ENCODE results near the gene TSTD2. TPM values are rescaled to one million over a fixed set of nuclear protein-coding genes. Genes with fewer than 3 reads are reported as not detected.

Gene TSTD2
- total RNA-seq, 1 donor from 2014 or later, result 19.6 TPM

DNA sequence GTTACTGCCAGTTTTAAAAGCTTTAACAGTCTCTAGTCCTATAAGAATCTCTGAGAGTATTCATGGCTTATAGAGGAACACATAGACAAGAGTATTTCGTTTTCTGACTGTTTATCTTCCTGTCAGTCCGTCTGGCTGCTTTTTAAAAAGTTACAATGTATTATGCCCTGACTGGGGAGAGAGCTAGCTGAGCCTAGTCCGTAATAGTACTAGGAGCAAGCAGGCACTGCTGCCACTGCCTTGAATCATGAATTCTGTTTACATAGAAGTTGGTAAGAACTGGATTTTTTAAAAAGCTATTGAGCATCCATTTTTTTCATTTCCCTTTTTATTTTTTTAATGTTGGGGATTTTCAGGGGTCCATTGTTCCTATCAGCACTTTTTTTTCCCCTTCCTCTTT is 37.4 kb upstream of the TSTD2 start:
- Histone ChIP-seq H3K27me3 (ENCODE audit: control insufficient read depth, insufficient read depth, low read length) (no peaks in the 10 kb centered on the region), H3K36me3 (ENCODE audit: control insufficient read depth, insufficient read depth, low read length) (no peaks in the 10 kb centered on the region), H3K4me3 (ENCODE audit: low read depth, low read length) (no peak overlapping the region)
- no peak for DNase-seq (ENCODE audit: low read depth)
- no peak for TF ChIP-seq CTCF (IDR thresholded peaks at IDR 0.05; ENCODE audit: insufficient read depth, low read length, poor library complexity, severe bottlenecking)

DNA sequence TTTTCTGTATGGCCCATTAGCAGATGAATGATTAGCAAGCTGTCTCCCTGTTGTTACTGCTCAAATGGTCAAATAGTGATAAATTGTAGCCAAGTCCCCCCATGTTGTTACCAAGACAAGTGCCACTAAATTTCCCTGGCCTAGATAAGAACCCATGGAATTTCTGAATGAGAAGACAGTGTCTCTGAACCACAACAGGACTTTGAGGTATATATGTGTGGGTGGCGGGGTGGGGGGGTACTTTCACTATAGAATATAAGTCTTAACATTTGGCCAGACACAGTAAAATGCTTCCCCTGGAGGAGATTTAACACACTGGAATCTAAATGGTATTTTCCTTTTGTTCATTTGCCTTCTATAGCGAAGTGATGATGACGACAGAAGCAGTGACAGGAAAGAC is 35.3 kb upstream of the TSTD2 start:
- TF ChIP-seq CTCF (IDR thresholded peaks at IDR 0.05; ENCODE audit: insufficient read depth, low read length, poor library complexity, severe bottlenecking), result no peak

GRCh38 chr9:97666907-97667686 is 33.9 kb upstream of the TSTD2 start:
- TF ChIP-seq CTCF (IDR thresholded peaks at IDR 0.05; ENCODE audit: insufficient read depth, low read length, poor library complexity, severe bottlenecking), result no peak

More for the DNA sequence above, 35.3 kb upstream of the TSTD2 start:
- Histone ChIP-seq H3K36me3 (ENCODE audit: control insufficient read depth, insufficient read depth, low read length) (no peaks in the 10 kb centered on the region), H3K4me3 (ENCODE audit: low read depth, low read length) (no peak overlapping the region), H3K27me3 (ENCODE audit: control insufficient read depth, insufficient read depth, low read length) (no peaks in the 10 kb centered on the region)
- no peak for DNase-seq (ENCODE audit: low read depth)

DNA sequence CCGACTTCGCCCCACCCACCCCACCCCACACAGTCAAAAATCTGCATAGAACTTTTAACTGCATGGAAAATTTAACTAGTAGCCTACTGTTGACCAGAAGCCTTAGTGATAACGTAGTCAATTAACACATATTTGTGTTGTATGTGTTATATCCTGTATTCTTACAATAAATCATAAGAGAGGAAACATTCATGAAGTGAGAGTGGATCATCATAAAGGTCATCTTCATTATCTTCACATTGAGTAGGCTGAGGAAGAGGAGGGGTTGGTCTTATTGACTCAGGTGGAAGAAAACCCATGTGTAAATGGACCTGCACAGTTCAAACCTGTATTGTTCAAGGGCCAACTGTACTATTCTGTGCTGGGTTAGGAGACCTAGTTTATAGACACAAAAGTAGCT is 32.6 kb upstream of the TSTD2 start:
- H3K27me3 ChIP-seq (ENCODE audit: control insufficient read depth, insufficient read depth, low read length), result no peaks in the 10 kb centered on the region
- DNase-seq (ENCODE audit: low read depth), result no peak
- no peaks in the 10 kb centered on the region for H3K36me3 ChIP-seq (ENCODE audit: control insufficient read depth, insufficient read depth, low read length)
- no peak for TF ChIP-seq CTCF (IDR thresholded peaks at IDR 0.05; ENCODE audit: insufficient read depth, low read length, poor library complexity, severe bottlenecking)
- no peak overlapping the region for H3K4me3 ChIP-seq (ENCODE audit: low read depth, low read length)

More at GRCh38 chr9:97666907-97667686, 33.9 kb upstream of the TSTD2 start:
- DNase-seq (ENCODE audit: low read depth), result no peak
- no peak overlapping the region for H3K4me3 ChIP-seq (ENCODE audit: low read depth, low read length)
- H3K36me3 ChIP-seq (ENCODE audit: control insufficient read depth, insufficient read depth, low read length), result no peaks in the 10 kb centered on the region
- no peaks in the 10 kb centered on the region for H3K27me3 ChIP-seq (ENCODE audit: control insufficient read depth, insufficient read depth, low read length)

DNA sequence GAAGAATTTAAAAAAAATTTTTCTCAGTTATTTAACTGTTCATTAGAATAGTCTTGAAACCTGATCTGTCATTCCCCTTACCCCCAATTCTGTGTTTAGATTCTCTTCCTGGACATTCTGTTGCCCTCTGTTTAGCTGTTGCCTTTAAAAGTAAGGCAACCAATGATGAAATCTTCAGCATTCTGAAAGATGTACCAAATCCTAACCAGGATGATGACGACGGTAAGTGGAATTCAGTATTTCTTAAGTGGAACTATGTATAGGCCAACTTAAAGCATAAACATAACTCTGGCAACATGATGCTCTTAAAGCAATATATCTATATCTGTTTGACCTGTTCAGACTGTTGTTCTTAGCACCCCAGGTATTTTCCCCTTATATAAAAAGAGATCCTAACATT is 27.7 kb upstream of the TSTD2 start:
- Histone ChIP-seq H3K4me3 (ENCODE audit: low read depth, low read length) (no peak overlapping the region), H3K27me3 (ENCODE audit: control insufficient read depth, insufficient read depth, low read length) (no peaks in the 10 kb centered on the region), H3K36me3 (ENCODE audit: control insufficient read depth, insufficient read depth, low read length) (peaks cover 1% of the 10 kb centered on the region)
- no peak for DNase-seq (ENCODE audit: low read depth)
- no peak for TF ChIP-seq CTCF (IDR thresholded peaks at IDR 0.05; ENCODE audit: insufficient read depth, low read length, poor library complexity, severe bottlenecking)

- no peak for DNase-seq (ENCODE audit: low read depth)
- Histone ChIP-seq H3K27me3 (ENCODE audit: control insufficient read depth, insufficient read depth, low read length) (no peaks in the 10 kb centered on the region), H3K4me3 (ENCODE audit: low read depth, low read length) (no peak overlapping the region), H3K36me3 (ENCODE audit: control insufficient read depth, insufficient read depth, low read length) (peaks cover 1% of the 10 kb centered on the region)
- TF ChIP-seq CTCF (IDR thresholded peaks at IDR 0.05; ENCODE audit: insufficient read depth, low read length, poor library complexity, severe bottlenecking), result no peak
Measured at GRCh38 chr9:97660340-97660739, 27.2 kb upstream of the TSTD2 start.
